Esophagus muscularis mucosa (tissue), 4 donors: ENCODE data around the gene C7orf25. TPM values are rescaled to one million over a fixed set of nuclear protein-coding genes. Genes with fewer than 3 reads are reported as not detected.

Experiments
- DNase-seq: peaks from one replicate; pipeline ENCODE4 v3.0.0-alpha.2; 2017; ENCODE audit errors: extremely low spot score
- H3K27ac ChIP-seq, 4 donors: fragments of 200-600 bp; sonication (generic); replicated peaks in 1 of 4; 1 replicate in 3 of 4; 2 replicates in 1 of 4; pipeline ENCODE4 v1.5.1; 2016 to 2019; ENCODE audit warnings: mild to moderate bottlenecking in 1 of 4
- H3K27me3 ChIP-seq, 4 donors: fragments of 200-600 bp; sonication (generic); one replicate each; pipeline versions ENCODE4 v1.5.1 to v1.6.0; 2016 to 2019
- H3K36me3 ChIP-seq, 4 donors: fragments of 200-600 bp; sonication (generic); one replicate each; pipeline ENCODE4 v1.5.1; 2016 to 2019
- H3K4me1 ChIP-seq, 4 donors: fragments of 200-600 bp; sonication (generic); one replicate each; pipeline ENCODE4 v1.5.1; 2016 to 2019
- H3K4me3 ChIP-seq, 4 donors: fragments of 200-600 bp; sonication (generic); 1 replicate in 2 of 4; 2 replicates in 2 of 4; pipeline ENCODE4 v1.5.1; 2016 to 2019; ENCODE audit warnings: mild to moderate bottlenecking in 4 of 4, moderate library complexity in 1 of 4
- H3K9me3 ChIP-seq, 4 donors: fragments of 200-600 bp; sonication (generic); 1 replicate in 3 of 4; 2 replicates in 1 of 4; pipeline ENCODE4 v1.5.1; 2016 to 2019
- CTCF ChIP-seq, 3 experiments: fragments of 200-600 bp in 2 of 3; fragments of 450-650 bp in 1 of 3; sonication (generic) in 2 of 3; IDR thresholded peaks; one replicate each; pipeline ENCODE4 v1.5.1; 2017 to 2019; ENCODE audit warnings: antibody characterized with exemption in 3 of 3, mild to moderate bottlenecking in 2 of 3, moderate library complexity in 1 of 3
- EP300 ChIP-seq: sonication (generic); formaldehyde crosslinking; IDR thresholded peaks from one replicate; pipeline ENCODE4 v1.6.1; 2017; ENCODE audit warnings: antibody characterized with exemption
- POLR2A ChIP-seq: fragments of 450-650 bp; IDR thresholded peaks from one replicate; pipeline ENCODE4 v1.6.1; 2017; ENCODE audit warnings: antibody characterized with exemption, moderate library complexity, mild to moderate bottlenecking, low read depth
- POLR2AphosphoS5 ChIP-seq, 2 donors: sonication (generic); formaldehyde crosslinking; IDR thresholded peaks; one replicate each; pipeline ENCODE4 v1.6.1; 2017; ENCODE audit warnings: antibody characterized with exemption in 2 of 2
- WGBS: methylation state at CpG from one replicate; pipeline ENCODE4 v1.1.5; 2018; 5-methylcytosine and 5-hydroxymethylcytosine counted together
- intact Hi-C: fragments of 100-400 bp; cut with DNase I; formaldehyde crosslinking; loops from one replicate; pipeline ENCODE4 v1.15.1; 2023
- total RNA-seq, 4 donors: library from RNA; depleted of rRNA; stranded (reverse); fragments of >200 nt; gene quantifications; one replicate each; pipeline versions ENCODE4 v1.1.0 to v1.2.1, GENCODE V29; 2016

The C7orf25 gene
- total RNA-seq, 4 donors from 2014 or later, result 4.6 to 13.0 (median 11.7) TPM

- no peak for TF ChIP-seq EP300
- no peak for TF ChIP-seq CTCF (IDR thresholded peaks at IDR 0.05)
- TF ChIP-seq POLR2AphosphoS5 (IDR thresholded peaks at IDR 0.05), result no peak
- Histone ChIP-seq H3K27ac (no peak overlapping the region), H3K4me3 (no peak overlapping the region), H3K9me3 (no peaks in the 10 kb centered on the region), H3K36me3 (no peaks in the 10 kb centered on the region), H3K4me1 (peaks cover 0 to under 1% (median 0%) of the 10 kb centered on the region in 4 donors), H3K27me3 (no peaks in the 10 kb centered on the region)
- DNase-seq, result no peak
- WGBS, result 97% methylated on average over 2 of the region's 2 CpGs
- intact Hi-C loops, result no loop called here
These were observed 34.7 kb upstream of the C7orf25 start for GRCh38 chr7:42946627-42946950.

- intact Hi-C loops, result no loop called here
These were observed 34.2 kb upstream of the C7orf25 start for GRCh38 chr7:42945821-42946626.

GRCh38 chr7:42940985-42941847 is 29.3 kb upstream of the C7orf25 start:
- no peak overlapping the region for H3K27ac ChIP-seq
- H3K9me3 ChIP-seq, result no peaks in the 10 kb centered on the region
- H3K4me1 ChIP-seq, result peaks cover 0 to 5% (median 0%) of the 10 kb centered on the region in 4 donors
- intact Hi-C loops, result loop anchor here (2.0 to 5.0 kb wide), 2 partner anchors 166 to 320 kb away; no protein-coding TSS in a partner anchor
- WGBS, result 57% methylated on average over 13 of the region's 13 CpGs
- H3K36me3 ChIP-seq, result peaks cover 7 to 45% (median 34%) of the 10 kb centered on the region in 4 donors
- no peaks in the 10 kb centered on the region for H3K27me3 ChIP-seq
- peak; percentile 95 for DNase-seq
- TF ChIP-seq POLR2A, result no peak
- TF ChIP-seq POLR2AphosphoS5 (IDR thresholded peaks at IDR 0.05), result no peak
- no peak for TF ChIP-seq EP300
- peak; percentile 75 to 91 (median 88) for TF ChIP-seq CTCF (IDR thresholded peaks at IDR 0.05)
- no peak overlapping the region for H3K4me3 ChIP-seq

More at GRCh38 chr7:42945821-42946626, 34.2 kb upstream of the C7orf25 start:
- no peaks in the 10 kb centered on the region for H3K9me3 ChIP-seq
- no peak for TF ChIP-seq POLR2A
- TF ChIP-seq CTCF (IDR thresholded peaks at IDR 0.05), result no peak
- no peak for TF ChIP-seq POLR2AphosphoS5 (IDR thresholded peaks at IDR 0.05)
- no peak for TF ChIP-seq EP300
- WGBS, result 52% methylated on average over 3 of the region's 4 CpGs
- peaks cover 0 to 5% (median 0%) of the 10 kb centered on the region in 4 donors for H3K4me1 ChIP-seq
- H3K4me3 ChIP-seq, result peak overlapping the region in 1 of 4 donors; percentile 14
- no peaks in the 10 kb centered on the region for H3K36me3 ChIP-seq
- DNase-seq, result no peak
- H3K27ac ChIP-seq, result no peak overlapping the region
- no peaks in the 10 kb centered on the region for H3K27me3 ChIP-seq

GRCh38 chr7:42939457-42940240 is 27.8 kb upstream of the C7orf25 start:
- no peak overlapping the region for H3K4me3 ChIP-seq
- H3K9me3 ChIP-seq, result no peaks in the 10 kb centered on the region
- peaks cover 21 to 60% (median 49%) of the 10 kb centered on the region in 4 donors for H3K36me3 ChIP-seq
- no peak for TF ChIP-seq CTCF (IDR thresholded peaks at IDR 0.05)
- no peak for TF ChIP-seq POLR2AphosphoS5 (IDR thresholded peaks at IDR 0.05)
- no peak for TF ChIP-seq EP300
- no peak for TF ChIP-seq POLR2A
- H3K4me1 ChIP-seq, result peaks cover 0 to 9% (median 5%) of the 10 kb centered on the region in 4 donors
- no peak overlapping the region for H3K27ac ChIP-seq
- DNase-seq, result no peak
- WGBS, result 79% methylated on average over 4 of the region's 4 CpGs
- intact Hi-C loops, result loop anchor here (2.0 to 10.0 kb wide), 3 partner anchors 168 to 785 kb away; partner anchors contain the start of gene COA1
- H3K27me3 ChIP-seq, result no peaks in the 10 kb centered on the region
